Measurements from ENCODE around the gene CABP2. TPM values are rescaled to one million over a fixed set of nuclear protein-coding genes. Genes with fewer than 3 reads are reported as not detected.

The CABP2 gene
- total and polyA plus RNA-seq, 4 donors: not detected

DNA sequence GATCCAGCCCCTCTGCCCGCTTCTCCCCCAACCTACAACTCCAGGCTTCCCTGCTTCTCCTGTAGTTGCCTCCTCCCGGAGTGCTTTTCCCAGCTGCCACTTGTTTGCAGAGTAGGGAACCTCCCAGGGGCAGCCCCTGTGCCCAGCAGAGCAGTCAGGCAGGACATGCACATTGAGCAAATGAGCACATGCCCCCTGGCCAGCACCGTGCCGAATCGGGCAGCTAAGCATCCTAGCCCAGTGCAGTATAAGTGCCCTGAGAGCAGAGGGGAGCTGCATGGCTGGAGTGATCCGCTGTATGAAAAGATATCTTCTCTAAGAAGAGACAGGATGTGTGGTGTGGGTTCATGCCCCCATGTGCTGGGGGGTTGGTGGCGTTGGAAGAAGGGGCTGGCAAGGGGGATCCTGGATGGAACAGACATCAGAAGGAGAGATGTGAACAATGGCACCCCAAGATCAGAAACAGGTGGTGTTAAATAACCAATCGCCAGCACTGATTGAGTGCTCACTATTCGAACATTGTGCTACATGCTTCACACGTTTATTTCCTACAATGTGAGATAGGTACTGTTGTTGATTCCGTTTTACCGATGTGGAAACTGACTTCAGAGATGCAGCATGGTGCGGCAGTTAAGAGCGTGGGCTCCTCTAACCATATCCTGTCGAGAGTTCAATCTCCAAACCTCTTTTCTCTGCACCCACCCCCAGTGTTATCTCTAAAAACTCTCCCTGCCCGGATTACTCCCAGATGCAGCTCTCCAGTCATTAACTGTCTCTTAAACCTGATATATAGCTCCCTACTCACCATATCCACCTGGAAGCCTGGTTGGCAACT is 39.2 kb downstream of the CABP2 start:
- no peaks in the 10 kb centered on the region for H3K9me3 ChIP-seq (ENCODE audit: control insufficient read depth in 4 of 4, low read length in 3 of 4)
- peaks cover 2 to 7% (median 4%) of the 10 kb centered on the region in 4 donors for H3K36me3 ChIP-seq (ENCODE audit: control insufficient read depth in 4 of 4, insufficient read depth in 3 of 4, low read depth in 1 of 4, low read length in 3 of 4)
- peak overlapping the region in 1 of 3 donors; percentile 61 for H3K4me3 ChIP-seq (ENCODE audit: low read depth in 1 of 3, low read length in 3 of 3)
- 86% methylated on average over 16 of the region's 16 CpGs for WGBS
- no peak for TF ChIP-seq RAD21 (IDR thresholded peaks at IDR 0.05)
- no peak for TF ChIP-seq RXRA (IDR thresholded peaks at IDR 0.05)
- TF ChIP-seq, protein P1, sequence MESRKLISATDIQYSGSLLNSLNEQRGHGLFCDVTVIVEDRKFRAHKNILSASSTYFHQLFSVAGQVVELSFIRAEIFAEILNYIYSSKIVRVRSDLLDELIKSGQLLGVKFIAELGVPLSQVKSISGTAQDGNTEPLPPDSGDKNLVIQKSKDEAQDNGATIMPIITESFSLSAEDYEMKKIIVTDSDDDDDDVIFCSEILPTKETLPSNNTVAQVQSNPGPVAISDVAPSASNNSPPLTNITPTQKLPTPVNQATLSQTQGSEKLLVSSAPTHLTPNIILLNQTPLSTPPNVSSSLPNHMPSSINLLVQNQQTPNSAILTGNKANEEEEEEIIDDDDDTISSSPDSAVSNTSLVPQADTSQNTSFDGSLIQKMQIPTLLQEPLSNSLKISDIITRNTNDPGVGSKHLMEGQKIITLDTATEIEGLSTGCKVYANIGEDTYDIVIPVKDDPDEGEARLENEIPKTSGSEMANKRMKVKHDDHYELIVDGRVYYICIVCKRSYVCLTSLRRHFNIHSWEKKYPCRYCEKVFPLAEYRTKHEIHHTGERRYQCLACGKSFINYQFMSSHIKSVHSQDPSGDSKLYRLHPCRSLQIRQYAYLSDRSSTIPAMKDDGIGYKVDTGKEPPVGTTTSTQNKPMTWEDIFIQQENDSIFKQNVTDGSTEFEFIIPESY (IDR thresholded peaks at IDR 0.05): no peak
- TF ChIP-seq, protein P2, sequence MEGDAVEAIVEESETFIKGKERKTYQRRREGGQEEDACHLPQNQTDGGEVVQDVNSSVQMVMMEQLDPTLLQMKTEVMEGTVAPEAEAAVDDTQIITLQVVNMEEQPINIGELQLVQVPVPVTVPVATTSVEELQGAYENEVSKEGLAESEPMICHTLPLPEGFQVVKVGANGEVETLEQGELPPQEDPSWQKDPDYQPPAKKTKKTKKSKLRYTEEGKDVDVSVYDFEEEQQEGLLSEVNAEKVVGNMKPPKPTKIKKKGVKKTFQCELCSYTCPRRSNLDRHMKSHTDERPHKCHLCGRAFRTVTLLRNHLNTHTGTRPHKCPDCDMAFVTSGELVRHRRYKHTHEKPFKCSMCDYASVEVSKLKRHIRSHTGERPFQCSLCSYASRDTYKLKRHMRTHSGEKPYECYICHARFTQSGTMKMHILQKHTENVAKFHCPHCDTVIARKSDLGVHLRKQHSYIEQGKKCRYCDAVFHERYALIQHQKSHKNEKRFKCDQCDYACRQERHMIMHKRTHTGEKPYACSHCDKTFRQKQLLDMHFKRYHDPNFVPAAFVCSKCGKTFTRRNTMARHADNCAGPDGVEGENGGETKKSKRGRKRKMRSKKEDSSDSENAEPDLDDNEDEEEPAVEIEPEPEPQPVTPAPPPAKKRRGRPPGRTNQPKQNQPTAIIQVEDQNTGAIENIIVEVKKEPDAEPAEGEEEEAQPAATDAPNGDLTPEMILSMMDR (IDR thresholded peaks at IDR 0.05; ENCODE audit: low read depth, low read length, missing input control): no peak
- no peak for TF ChIP-seq HNF4A (conservative IDR thresholded peaks at IDR 0.05)
- TF ChIP-seq, protein P3, sequence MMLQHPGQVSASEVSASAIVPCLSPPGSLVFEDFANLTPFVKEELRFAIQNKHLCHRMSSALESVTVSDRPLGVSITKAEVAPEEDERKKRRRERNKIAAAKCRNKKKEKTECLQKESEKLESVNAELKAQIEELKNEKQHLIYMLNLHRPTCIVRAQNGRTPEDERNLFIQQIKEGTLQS (IDR thresholded peaks at IDR 0.05): no peak
- no peak for TF ChIP-seq YY1 (IDR thresholded peaks at IDR 0.05)
- TF ChIP-seq EGR1 (IDR thresholded peaks at IDR 0.05; ENCODE audit: low read depth in 2 of 2): no peak
- H3K9ac ChIP-seq (ENCODE audit: low read depth in 1 of 2, low read length in 2 of 2): peak overlapping the region in 1 of 2 donors; percentile 27
- no peak for DNase-seq (ENCODE audit: low spot score)
- peaks cover 10 to 25% (median 15%) of the 10 kb centered on the region in 4 donors for H3K4me1 ChIP-seq (ENCODE audit: control insufficient read depth in 4 of 4, insufficient read depth in 4 of 4, low read length in 3 of 4)
- H3K27me3 ChIP-seq (ENCODE audit: control insufficient read depth in 4 of 4, insufficient read depth in 4 of 4, low read length in 3 of 4): no peaks in the 10 kb centered on the region
- H3K27ac ChIP-seq (ENCODE audit: low read depth in 1 of 2, low read length in 2 of 2): peak overlapping the region; percentile 62 to 74

DNA sequence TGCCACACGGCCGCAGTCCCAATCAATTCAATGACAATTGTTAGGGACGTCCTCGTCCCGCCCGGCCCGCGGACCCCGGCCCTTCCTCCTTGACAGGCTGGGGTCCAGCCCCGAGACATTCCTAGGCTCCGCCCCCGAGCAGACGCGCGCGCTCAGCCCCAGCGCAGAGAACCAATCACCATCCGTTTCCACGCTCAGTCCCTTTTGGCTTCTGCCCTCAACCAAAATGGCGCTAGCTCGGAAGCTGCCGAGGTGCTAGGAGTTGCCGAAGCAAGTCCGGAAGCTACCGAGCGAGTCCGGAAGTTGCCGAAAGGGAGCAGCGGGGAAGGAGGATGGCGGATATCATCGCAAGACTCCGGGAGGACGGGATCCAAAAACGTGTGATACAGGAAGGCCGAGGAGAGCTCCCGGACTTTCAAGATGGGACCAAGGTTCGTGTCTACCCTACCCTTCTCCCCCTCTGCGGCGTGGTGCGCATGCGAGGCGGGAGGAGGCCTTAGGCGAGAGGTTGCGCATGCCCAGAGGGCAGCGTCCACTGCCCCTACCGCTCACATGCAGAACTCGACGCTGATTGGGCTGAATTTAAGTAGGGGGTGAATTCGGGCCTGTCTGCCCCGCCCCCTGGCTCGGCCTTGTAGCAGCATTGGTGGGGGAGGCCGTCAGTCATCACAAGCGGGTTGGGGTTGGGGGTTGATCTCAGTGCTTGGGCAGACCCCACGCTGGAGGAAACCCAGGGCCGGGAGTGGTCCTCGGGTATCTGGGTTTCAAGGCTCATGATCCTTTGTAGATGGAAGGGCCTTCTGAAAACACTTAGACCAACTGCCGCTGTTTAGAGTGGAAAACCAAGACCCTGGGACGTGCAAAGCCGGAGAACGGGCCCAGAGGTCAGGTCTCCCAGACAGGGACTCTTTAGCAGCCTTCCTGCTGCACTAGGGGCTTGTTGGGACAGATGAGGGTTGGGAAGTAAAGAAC is 40.1 kb downstream of the CABP2 start, which contains the start of gene AIP:
Gene AIP, plus strand, starts transcription at position 200 of the 972 bp plus-strand sequence. Its CDS starts 133 bp downstream, at position 333.
- H3K27ac ChIP-seq (ENCODE audit: low read depth in 1 of 2, low read length in 2 of 2): peak within 1 kb of the TSS; percentile 62 to 74
- WGBS: 11% methylated on average over 60 of the region's 60 CpGs
- no peak for TF ChIP-seq FOXA1 (IDR thresholded peaks at IDR 0.05)
- TF ChIP-seq YY1 (IDR thresholded peaks at IDR 0.05): peak; percentile 100
- TF ChIP-seq TAF1 (conservative IDR thresholded peaks at IDR 0.05): no peak
- TF ChIP-seq SP1 (IDR thresholded peaks at IDR 0.05): peak; percentile 67
- TF ChIP-seq NR2F2 (IDR thresholded peaks at IDR 0.05): no peak
- TF ChIP-seq, protein P2 (IDR thresholded peaks at IDR 0.05; ENCODE audit: low read depth, low read length, missing input control): peak; percentile 18
- TF ChIP-seq JUND (IDR thresholded peaks at IDR 0.05): no peak
- TF ChIP-seq RAD21 (IDR thresholded peaks at IDR 0.05): peak in 1 of 2 donors; percentile 47
- peak; percentile 72 for TF ChIP-seq HNF4G (IDR thresholded peaks at IDR 0.05)
- TF ChIP-seq, protein P4, sequence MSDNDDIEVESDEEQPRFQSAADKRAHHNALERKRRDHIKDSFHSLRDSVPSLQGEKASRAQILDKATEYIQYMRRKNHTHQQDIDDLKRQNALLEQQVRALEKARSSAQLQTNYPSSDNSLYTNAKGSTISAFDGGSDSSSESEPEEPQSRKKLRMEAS (IDR thresholded peaks at IDR 0.05): peak; percentile 100
- TF ChIP-seq EGR1 (IDR thresholded peaks at IDR 0.05; ENCODE audit: low read depth in 2 of 2): no peak
- TF ChIP-seq RXRA (IDR thresholded peaks at IDR 0.05): peak; percentile 10 to 13
- TF ChIP-seq GABPA (IDR thresholded peaks at IDR 0.05 in 1 of 2, conservative IDR thresholded peaks at IDR 0.05 in 1 of 2): peak in 1 of 2 donors; percentile 86
- TF ChIP-seq, protein P3 (IDR thresholded peaks at IDR 0.05): no peak
- TF ChIP-seq FOXA2 (IDR thresholded peaks at IDR 0.05): no peak

More for the DNA sequence above, 40.1 kb downstream of the CABP2 start, which contains the start of gene AIP:
- peak; percentile 98 for DNase-seq (ENCODE audit: low spot score)
- Histone ChIP-seq H3K9me3 (ENCODE audit: control insufficient read depth in 4 of 4, low read length in 3 of 4) (no peaks in the 10 kb centered on the region), H3K4me1 (ENCODE audit: control insufficient read depth in 4 of 4, insufficient read depth in 4 of 4, low read length in 3 of 4) (peaks cover 10 to 25% (median 15%) of the 10 kb centered on the region in 4 donors), H3K9ac (ENCODE audit: low read depth in 1 of 2, low read length in 2 of 2) (peak within 1 kb of the TSS; percentile 68 to 79), H3K36me3 (ENCODE audit: control insufficient read depth in 4 of 4, insufficient read depth in 3 of 4, low read depth in 1 of 4, low read length in 3 of 4) (peaks cover 2 to 5% (median 3%) of the 10 kb centered on the region in 4 donors), H3K27me3 (ENCODE audit: control insufficient read depth in 4 of 4, insufficient read depth in 4 of 4, low read length in 3 of 4) (no peaks in the 10 kb centered on the region), H3K4me3 (ENCODE audit: low read depth in 1 of 3, low read length in 3 of 3) (peak within 1 kb of the TSS; percentile 53 to 65 (median 61))
